SK-N-SH treated with all-trans-retinoic acid at 6 μM for 48 hours (cell line): ENCODE data around the gene VAT1.
"Not testable (repeated sequence)": the region's sequence is repeated elsewhere in the genome, so short reads cannot be mapped to it uniquely, and the experiment has no call there.

Experiments
- ATAC-seq: fragments of 200-7000 bp; cut with Tn5 transposase; 3 replicates; pipeline ENCODE4 v1.9.1; 2020; ENCODE audit warnings: mild to moderate bottlenecking, moderate library complexity
- ARNTL ChIP-seq: fragments of 450-650 bp; formaldehyde crosslinking; IDR thresholded peaks from 2 replicates; pipeline ENCODE4 v1.5.0; 2020; ENCODE audit warnings: low read depth, mild to moderate bottlenecking, moderate library complexity, borderline replicate concordance
- BACH2 ChIP-seq: fragments of 250-450 bp; sonication (Bioruptor Pico); IDR thresholded peaks from 2 replicates; pipeline ENCODE4 v1.9.0; 2021; ENCODE audit warnings: mild to moderate bottlenecking, borderline replicate concordance
- CREB5 ChIP-seq: fragments of 250-450 bp; sonication (Bioruptor Pico); IDR thresholded peaks from 2 replicates; pipeline ENCODE4 v1.5.1; 2020; ENCODE audit warnings: low read depth, mild to moderate bottlenecking, moderate library complexity
- CSDC2 ChIP-seq: fragments of 250-450 bp; sonication (Bioruptor Pico); IDR thresholded peaks from 2 replicates; pipeline ENCODE4 v1.5.0; 2020; ENCODE audit warnings: mild to moderate bottlenecking, moderate library complexity
- ESRRG ChIP-seq: fragments of 250-450 bp; sonication (Bioruptor Pico); IDR thresholded peaks from 2 replicates; pipeline ENCODE4 v1.6.1; 2021; ENCODE audit warnings: mild to moderate bottlenecking
- GLIS3 ChIP-seq: fragments of 250-450 bp; sonication (Bioruptor Pico); IDR thresholded peaks from 2 replicates; pipeline ENCODE4 v1.5.0; 2020; ENCODE audit warnings: mild to moderate bottlenecking, moderate library complexity
- ISL1 ChIP-seq: fragments of 250-450 bp; sonication (Bioruptor Pico); IDR thresholded peaks from 2 replicates; pipeline ENCODE4 v2.1.2; 2022; ENCODE audit warnings: mild to moderate bottlenecking, moderate library complexity
- OSR1 ChIP-seq: fragments of 250-450 bp; sonication (Bioruptor Pico); IDR thresholded peaks from 2 replicates; pipeline ENCODE4 v1.8.0; 2022; ENCODE audit warnings: moderate library complexity, mild to moderate bottlenecking, inconsistent platforms
- PPARA ChIP-seq: fragments of 250-450 bp; sonication (Bioruptor Pico); IDR thresholded peaks from 2 replicates; pipeline ENCODE4 v1.5.0; 2020; ENCODE audit warnings: mild to moderate bottlenecking, borderline replicate concordance
- RARB ChIP-seq: fragments of 250-450 bp; sonication (Bioruptor Pico); IDR thresholded peaks from 2 replicates; pipeline ENCODE4 v1.8.0; 2021; ENCODE audit warnings: mild to moderate bottlenecking, moderate library complexity
- SNAI2 ChIP-seq: fragments of 250-450 bp; sonication (Bioruptor Pico); IDR thresholded peaks from 2 replicates; pipeline ENCODE4 v1.5.0; 2020; ENCODE audit warnings: mild to moderate bottlenecking, moderate library complexity
- TOX ChIP-seq: fragments of 250-450 bp; sonication (Bioruptor Pico); IDR thresholded peaks from 2 replicates; pipeline ENCODE4 v1.8.0; 2021; ENCODE audit warnings: mild to moderate bottlenecking, moderate library complexity, borderline replicate concordance
- ZC3H10 ChIP-seq: fragments of 250-450 bp; sonication (Bioruptor Pico); IDR thresholded peaks from 2 replicates; pipeline ENCODE4 v1.5.1; 2021; ENCODE audit warnings: mild to moderate bottlenecking, moderate library complexity
- ZFP3 ChIP-seq: fragments of 250-450 bp; sonication (Bioruptor Pico); IDR thresholded peaks from 2 replicates; pipeline ENCODE4 v1.5.0; 2020; ENCODE audit warnings: mild to moderate bottlenecking, moderate library complexity
- ZFP30 ChIP-seq: fragments of 450-650 bp; formaldehyde crosslinking; IDR thresholded peaks from 2 replicates; pipeline ENCODE4 v1.5.0; 2022; ENCODE audit warnings: mild to moderate bottlenecking, moderate library complexity
- ZNF565 ChIP-seq: fragments of 450-650 bp; formaldehyde crosslinking; conservative IDR thresholded peaks from 2 replicates; pipeline ENCODE4 v1.5.0; 2020; ENCODE audit warnings: low read depth, mild to moderate bottlenecking, moderate library complexity
- ZNF70 ChIP-seq: fragments of 450-650 bp; formaldehyde crosslinking; IDR thresholded peaks from 2 replicates; pipeline ENCODE4 v1.5.0; 2020; ENCODE audit warnings: mild to moderate bottlenecking, moderate library complexity
- ZNF8 ChIP-seq: fragments of 450-650 bp; formaldehyde crosslinking; IDR thresholded peaks from 2 replicates; pipeline ENCODE4 v1.5.0; 2020; ENCODE audit warnings: mild to moderate bottlenecking, moderate library complexity
- TF ChIP-seq, protein P1 (sequence below): fragments of 250-450 bp; sonication (Bioruptor Pico); IDR thresholded peaks from 2 replicates; pipeline ENCODE4 v1.8.0; 2021; ENCODE audit warnings: low read depth, mild to moderate bottlenecking, moderate library complexity, borderline replicate concordance
- TF ChIP-seq, protein P2 (sequence below): fragments of 250-450 bp; sonication (Bioruptor Pico); IDR thresholded peaks from 2 replicates; pipeline ENCODE4 v1.5.1; 2021; ENCODE audit warnings: mild to moderate bottlenecking, moderate library complexity

VAT1 gene

DNA sequence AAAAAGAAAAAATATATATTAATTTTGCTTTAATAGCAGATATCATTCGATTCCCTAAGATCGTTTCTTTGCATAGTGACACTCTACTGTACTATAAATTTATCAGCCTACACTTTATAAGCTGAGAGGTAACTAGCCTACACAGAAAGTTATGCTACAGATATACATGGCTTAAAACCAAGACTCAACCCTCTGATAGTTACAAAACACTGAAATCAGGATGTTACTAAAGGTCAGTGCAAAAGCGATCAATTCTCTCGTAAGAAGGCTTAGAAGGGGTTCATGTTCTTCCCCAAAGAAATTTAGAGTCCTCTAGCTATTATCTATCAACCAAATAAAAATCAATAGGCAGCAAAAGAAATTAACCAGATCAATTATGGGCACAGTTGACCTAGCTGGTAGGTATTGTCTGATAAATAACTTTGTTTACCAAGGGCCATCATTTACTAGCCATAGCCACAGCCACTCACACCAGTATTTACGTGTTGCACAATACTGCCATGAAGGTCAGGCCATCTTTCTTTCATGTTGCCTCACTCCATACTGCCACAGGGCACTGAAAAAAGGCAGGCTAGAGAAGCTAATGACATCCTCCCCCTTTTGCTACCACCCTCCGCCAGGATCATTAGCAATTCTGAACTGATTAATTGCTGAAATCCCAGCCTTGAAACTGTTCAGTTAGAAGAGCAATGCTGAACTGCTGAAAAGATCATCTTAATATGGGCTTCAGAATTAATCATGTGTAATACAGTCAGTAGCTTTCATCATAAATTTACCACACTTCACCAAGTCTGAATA is 46.6 kb upstream of the VAT1 start (continued):
- TF ChIP-seq, protein P1, sequence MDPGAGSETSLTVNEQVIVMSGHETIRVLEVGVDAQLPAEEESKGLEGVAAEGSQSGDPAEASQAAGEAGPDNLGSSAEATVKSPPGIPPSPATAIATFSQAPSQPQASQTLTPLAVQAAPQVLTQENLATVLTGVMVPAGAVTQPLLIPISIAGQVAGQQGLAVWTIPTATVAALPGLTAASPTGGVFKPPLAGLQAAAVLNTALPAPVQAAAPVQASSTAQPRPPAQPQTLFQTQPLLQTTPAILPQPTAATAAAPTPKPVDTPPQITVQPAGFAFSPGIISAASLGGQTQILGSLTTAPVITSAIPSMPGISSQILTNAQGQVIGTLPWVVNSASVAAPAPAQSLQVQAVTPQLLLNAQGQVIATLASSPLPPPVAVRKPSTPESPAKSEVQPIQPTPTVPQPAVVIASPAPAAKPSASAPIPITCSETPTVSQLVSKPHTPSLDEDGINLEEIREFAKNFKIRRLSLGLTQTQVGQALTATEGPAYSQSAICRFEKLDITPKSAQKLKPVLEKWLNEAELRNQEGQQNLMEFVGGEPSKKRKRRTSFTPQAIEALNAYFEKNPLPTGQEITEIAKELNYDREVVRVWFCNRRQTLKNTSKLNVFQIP (CRISPR knock-in tag) = no peak
- TF ChIP-seq PPARA (CRISPR knock-in tag) = no peak

GRCh38 chr17:43062984-43063638 is 40.9 kb upstream of the VAT1 start:
- no peak for TF ChIP-seq OSR1 (CRISPR knock-in tag)
- TF ChIP-seq ZFP3 = no peak
- no peak for TF ChIP-seq ZNF70 (CRISPR knock-in tag)
- no peak for TF ChIP-seq ESRRG (CRISPR knock-in tag)
- TF ChIP-seq RARB = no peak
- no peak for TF ChIP-seq ZC3H10 (CRISPR knock-in tag)
- TF ChIP-seq ZNF8 (CRISPR knock-in tag) = no peak
- no peak for TF ChIP-seq BACH2
- TF ChIP-seq ZNF565 (CRISPR knock-in tag) = no peak
- TF ChIP-seq, protein P1 (CRISPR knock-in tag) = no peak
- TF ChIP-seq, protein P2, sequence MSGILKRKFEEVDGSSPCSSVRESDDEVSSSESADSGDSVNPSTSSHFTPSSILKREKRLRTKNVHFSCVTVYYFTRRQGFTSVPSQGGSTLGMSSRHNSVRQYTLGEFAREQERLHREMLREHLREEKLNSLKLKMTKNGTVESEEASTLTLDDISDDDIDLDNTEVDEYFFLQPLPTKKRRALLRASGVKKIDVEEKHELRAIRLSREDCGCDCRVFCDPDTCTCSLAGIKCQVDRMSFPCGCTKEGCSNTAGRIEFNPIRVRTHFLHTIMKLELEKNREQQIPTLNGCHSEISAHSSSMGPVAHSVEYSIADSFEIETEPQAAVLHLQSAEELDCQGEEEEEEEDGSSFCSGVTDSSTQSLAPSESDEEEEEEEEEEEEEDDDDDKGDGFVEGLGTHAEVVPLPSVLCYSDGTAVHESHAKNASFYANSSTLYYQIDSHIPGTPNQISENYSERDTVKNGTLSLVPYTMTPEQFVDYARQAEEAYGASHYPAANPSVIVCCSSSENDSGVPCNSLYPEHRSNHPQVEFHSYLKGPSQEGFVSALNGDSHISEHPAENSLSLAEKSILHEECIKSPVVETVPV (CRISPR knock-in tag) = no peak
- no peak for TF ChIP-seq GLIS3
- no peak for TF ChIP-seq CREB5
- ATAC-seq = no peak

DNA sequence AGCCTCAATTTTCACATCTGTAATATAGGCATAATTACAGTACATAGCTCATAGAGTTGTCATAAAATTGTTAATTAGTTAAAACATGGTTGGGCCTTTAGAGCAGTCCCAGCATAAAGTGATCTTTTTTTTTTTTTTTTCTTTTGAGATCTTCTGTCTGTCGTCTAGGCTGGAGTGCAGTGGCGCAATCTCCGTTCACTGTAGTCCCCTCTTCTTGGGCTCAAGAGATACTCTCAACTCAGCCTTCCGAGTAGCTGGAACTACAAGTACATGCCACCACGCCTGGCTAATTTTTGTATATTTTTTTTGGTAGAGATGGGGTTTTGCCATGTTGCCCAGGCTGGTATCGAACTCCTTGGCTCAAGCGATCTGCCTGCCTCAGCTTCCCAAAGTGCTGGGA is 33.9 kb upstream of the VAT1 start:
- TF ChIP-seq CSDC2 (CRISPR knock-in tag) (no peak), ISL1 (CRISPR knock-in tag) (no peak), CREB5 (no peak)
- ATAC-seq = no peak

GRCh38 chr17:43053008-43053407 is 30.8 kb upstream of the VAT1 start:
- not testable (repeated sequence) for ATAC-seq

GRCh38 chr17:43051969-43052368 is 29.8 kb upstream of the VAT1 start:
- ATAC-seq = no peak
- TF ChIP-seq ZC3H10 (CRISPR knock-in tag) = no peak
- TF ChIP-seq, all 23 proteins: peak for 0

DNA sequence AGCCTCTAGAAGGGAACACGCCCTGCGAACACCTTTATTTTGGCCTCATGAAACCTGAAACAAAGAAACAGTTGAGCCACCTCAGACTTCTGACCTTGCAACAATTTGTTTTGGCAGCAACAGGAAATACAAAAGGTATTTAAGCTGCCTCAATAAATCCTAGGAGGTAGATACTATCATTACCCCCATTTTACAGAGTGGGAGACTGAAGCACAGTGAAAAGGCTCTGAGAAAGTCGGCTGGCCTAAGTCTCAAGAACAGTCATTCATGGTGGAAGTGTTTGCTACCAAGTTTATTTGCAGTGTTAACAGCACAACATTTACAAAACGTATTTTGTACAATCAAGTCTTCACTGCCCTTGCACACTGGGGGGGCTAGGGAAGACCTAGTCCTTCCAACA is 21.8 kb upstream of the VAT1 start:
- ATAC-seq = no peak
- TF ChIP-seq BACH2 = no peak
- TF ChIP-seq CREB5 = no peak
- TF ChIP-seq PPARA (CRISPR knock-in tag) = no peak
- no peak for TF ChIP-seq ARNTL (CRISPR knock-in tag)
- no peak for TF ChIP-seq TOX (CRISPR knock-in tag)
- TF ChIP-seq ZFP3 = no peak
- no peak for TF ChIP-seq ZNF565 (CRISPR knock-in tag)
- TF ChIP-seq ZC3H10 (CRISPR knock-in tag) = no peak
- no peak for TF ChIP-seq SNAI2 (CRISPR knock-in tag)
- TF ChIP-seq, protein P2 (CRISPR knock-in tag) = no peak
- TF ChIP-seq OSR1 (CRISPR knock-in tag) = no peak
- no peak for TF ChIP-seq CSDC2 (CRISPR knock-in tag)
- no peak for TF ChIP-seq ZFP30
